GM20431 (cell line): ENCODE results near the gene MYOF.
"Not testable (repeated sequence)": the region's sequence is repeated elsewhere in the genome, so short reads cannot be mapped to it uniquely, and the experiment has no call there.

Experiments
- in situ Hi-C: fragments of 300-500 bp; cut with MseI, MboI; formaldehyde crosslinking; loops from one replicate; pipeline ENCODE4 v1.15.0; 2020; ENCODE audit warnings: low sequenced_read_pairs; ENCODE audit not compliant: unreplicated experiment

MYOF gene

DNA sequence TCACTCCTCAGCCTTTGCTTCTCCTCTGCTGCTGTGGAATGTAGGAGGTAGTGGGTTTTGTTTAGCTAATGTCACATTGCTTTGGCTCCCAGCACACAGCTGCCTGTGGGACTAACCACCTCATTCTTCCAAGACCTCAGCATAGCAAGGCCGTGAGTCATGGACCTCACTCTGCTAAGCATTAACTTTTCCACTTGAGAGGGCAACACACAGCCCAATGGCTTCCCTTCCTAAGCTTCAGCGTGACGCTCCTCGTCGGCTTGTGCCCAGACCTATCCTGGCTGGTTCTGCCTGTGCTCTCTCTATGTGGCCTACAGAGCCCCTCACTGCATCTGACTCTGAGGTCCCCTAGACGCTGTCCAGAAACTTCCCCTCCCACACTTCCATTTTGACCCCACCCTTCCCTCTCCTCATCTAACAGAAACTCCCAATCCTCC is 23.3 kb downstream of the MYOF start:
- in situ Hi-C loops, result no loop called here

GRCh38 chr10:93457511-93457910 is 24.6 kb downstream of the MYOF start:
- in situ Hi-C loops, result no loop called here

GRCh38 chr10:93456480-93456879 is 25.7 kb downstream of the MYOF start:
- in situ Hi-C loops, result no loop called here

GRCh38 chr10:93454736-93455135 is 27.4 kb downstream of the MYOF start:
- in situ Hi-C loops, result no loop called here

GRCh38 chr10:93454146-93454545 is 28.0 kb downstream of the MYOF start:
- in situ Hi-C loops, result no loop called here

GRCh38 chr10:93452143-93452542 is 30.0 kb downstream of the MYOF start:
- in situ Hi-C loops, result no loop called here

DNA sequence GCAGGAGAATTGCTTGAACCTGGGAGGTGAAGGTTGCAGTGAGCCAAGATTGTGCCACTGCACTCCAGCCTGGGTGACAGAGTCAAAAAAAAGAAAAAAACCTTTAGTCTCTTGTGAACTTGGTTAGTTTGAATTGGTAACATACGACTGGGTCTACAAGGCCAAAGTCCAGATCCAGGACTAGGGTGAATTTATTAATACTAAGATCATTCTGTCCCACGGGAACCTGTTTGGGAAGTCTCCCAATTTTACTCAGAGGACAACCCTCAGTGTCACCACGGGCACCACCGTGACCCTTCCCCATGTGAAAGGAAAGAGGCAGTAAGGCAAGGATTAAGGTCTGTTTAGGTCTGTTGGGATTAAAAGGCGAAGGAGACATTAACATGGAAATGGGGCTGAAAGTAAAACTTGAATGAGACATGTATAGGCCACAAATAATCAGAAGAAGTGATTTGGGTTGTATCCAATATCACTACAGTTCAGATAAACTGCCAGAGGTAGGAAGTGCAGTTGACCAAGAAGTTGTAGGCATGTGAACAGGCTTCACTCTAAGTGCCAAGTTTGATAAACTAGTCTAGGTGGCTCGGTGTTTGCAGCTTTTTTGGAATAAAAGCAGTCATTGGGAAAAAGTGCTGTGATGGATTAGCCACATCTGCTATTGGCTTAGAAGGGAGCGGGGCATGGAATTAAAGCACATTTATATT is 30.7 kb downstream of the MYOF start:
- in situ Hi-C loops, result no loop called here

DNA sequence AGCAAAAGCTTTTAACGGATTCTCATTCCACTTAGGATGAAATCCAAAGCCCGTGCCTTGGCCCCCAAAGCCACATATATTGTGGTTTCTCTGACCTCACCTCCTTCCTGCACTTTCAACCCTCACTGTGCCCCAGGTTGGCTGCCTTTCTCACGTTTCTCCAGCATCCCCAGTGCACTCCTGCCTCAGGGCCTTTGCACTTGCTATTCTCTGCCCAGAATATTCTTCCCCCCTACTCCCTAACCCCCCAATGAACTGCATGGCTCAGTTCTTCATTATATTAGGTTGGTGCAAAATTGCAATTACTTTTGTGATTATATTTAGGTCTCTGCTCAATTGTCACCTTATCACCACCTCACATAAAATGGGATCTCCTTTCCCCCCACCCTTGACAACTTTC is 34.2 kb downstream of the MYOF start:
- in situ Hi-C loops, result no loop called here

GRCh38 chr10:93447019-93447418 is 35.1 kb downstream of the MYOF start:
- in situ Hi-C loops, result no loop called here

DNA sequence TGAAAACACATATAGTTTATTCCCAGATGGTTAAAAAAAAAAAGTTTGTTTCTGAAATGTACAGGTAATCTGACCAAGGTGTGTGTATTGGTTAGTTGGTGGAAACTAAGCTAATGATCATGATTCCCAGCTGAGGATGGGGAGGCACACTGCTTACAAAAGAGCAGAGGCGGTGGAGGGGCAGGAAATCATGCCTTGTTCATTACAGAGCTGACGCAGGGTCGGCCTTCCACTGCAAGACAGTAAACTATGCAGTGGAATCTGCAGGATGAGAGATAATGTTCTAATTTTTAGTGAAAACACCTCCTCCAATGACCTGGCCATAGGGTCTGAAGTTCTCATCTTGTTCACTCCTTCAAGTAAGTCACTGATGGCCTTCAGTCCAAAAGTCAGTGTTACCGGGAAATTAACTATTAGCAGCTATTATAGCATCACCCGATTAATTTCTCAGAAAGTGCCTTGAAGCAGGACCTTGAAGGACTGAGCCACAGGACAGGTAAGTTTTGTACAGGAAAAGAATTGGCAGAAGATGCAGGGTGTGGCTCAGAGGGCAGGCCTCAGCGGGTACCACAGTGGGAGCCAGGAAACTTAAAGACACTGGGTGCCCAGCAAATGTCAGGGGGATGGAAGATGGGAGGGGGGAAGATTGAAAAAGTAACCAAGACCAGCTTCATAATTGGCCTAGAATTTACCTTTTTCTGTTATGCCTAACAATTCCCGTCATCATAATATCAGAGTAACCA is 36.0 kb downstream of the MYOF start:
- in situ Hi-C loops, result no loop called here

GRCh38 chr10:93445097-93445960 is 36.8 kb downstream of the MYOF start:
- in situ Hi-C loops, result no loop called here

DNA sequence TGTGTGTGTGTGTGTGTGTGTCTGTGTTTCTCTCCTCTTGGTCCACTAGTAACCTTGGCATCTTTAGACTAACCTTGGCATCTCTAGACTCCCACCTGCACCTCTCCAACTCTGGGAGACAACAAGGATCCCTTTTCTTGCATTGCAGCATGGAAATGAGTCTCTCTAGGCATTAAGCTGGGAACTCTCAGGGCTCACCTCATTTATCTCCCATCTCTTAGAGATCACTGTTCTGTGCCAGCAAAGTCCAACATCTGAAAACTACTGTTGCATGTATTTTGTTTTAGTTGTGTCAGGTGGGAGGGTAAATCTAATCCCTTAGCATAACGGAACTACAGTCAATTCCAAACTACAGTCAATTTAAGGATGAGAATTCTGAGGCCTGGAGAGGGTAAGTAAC is 38.7 kb downstream of the MYOF start:
- in situ Hi-C loops, result no loop called here

DNA sequence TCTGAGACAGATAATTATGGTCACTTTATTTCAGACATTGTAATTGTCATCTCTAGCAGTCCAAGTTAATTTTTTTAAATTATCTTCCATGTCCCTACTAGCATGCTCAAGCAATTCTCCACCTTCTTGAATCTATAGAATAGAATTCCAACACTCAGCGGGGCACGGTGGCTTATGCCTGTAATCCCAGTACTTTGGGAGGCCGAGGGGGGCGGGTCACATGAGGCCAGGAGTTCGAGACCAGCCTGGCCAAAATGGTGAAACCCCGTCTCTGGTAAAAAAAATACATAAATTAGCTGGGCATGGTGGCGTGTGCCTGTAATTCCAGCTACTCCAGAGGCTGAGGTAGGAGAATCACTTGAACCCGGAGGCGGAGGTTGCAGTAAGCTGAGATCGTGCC is 39.4 kb downstream of the MYOF start:
- in situ Hi-C loops, result not testable (repeated sequence)

- in situ Hi-C loops, result no loop called here
Observed at GRCh38 chr10:93440591-93441091, 41.5 kb downstream of the MYOF start.

DNA sequence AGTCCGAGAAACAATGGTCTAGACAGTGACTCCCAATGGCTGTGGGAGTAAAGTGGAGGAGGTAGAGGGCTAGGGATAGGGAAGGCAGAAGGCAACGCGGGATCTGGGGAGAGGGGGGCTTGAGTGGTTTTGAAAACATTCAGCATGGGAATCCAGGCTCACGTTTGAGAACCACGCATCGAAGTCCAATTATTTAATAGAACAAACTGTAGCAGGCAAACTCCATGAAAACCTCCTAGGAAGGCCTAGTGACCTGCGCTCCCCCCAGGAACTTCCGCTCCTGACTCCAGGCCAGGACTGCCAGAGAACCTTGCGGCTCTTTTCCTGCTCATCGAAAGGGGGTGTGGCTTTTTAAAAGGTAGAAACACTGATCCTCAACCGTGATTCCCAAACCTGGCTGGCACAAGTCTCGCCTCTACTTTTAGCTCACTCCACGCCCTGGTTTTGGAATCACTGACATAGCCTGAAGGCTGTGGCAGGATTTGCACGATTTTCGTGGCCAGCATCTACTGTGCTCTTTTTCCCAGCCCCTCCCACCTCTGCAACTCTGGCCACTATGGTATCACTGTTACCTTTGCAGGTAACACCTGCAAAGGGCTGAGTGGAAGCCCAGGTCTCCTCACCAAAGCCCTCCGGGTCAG is 43.4 kb downstream of the MYOF start:
- in situ Hi-C loops, result no loop called here

DNA sequence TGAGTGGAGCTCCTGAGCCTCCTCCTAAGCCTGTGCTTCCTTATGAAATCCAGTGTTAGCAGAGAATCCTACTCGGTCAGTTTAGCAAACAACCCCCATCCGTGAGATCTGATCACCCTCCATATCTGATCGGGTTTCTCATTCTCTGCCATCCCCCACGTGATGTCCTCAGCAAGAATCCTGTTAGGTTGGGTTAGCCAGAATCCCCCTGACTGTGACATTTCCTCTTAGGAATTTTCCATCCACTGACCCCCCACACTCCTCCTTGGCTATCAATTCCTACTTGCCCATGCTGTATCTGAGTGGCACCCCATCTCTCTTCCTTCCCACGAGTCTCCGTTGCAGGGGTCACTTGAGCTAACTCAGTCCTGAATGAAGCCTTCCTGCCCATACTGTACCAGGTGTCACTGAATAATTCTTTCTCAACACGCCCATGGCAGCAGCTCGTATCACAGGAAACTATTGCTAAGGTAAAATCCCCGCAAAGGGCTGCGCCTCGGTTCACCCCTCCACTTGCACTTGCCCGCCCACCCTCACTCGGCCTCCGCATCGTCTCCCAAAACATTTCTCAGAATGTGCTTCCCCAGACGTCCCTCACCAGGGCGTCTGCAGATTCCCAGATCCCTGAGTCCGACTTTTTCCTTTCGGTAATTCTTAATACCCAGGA is 44.1 kb downstream of the MYOF start:
- in situ Hi-C loops, result no loop called here

DNA sequence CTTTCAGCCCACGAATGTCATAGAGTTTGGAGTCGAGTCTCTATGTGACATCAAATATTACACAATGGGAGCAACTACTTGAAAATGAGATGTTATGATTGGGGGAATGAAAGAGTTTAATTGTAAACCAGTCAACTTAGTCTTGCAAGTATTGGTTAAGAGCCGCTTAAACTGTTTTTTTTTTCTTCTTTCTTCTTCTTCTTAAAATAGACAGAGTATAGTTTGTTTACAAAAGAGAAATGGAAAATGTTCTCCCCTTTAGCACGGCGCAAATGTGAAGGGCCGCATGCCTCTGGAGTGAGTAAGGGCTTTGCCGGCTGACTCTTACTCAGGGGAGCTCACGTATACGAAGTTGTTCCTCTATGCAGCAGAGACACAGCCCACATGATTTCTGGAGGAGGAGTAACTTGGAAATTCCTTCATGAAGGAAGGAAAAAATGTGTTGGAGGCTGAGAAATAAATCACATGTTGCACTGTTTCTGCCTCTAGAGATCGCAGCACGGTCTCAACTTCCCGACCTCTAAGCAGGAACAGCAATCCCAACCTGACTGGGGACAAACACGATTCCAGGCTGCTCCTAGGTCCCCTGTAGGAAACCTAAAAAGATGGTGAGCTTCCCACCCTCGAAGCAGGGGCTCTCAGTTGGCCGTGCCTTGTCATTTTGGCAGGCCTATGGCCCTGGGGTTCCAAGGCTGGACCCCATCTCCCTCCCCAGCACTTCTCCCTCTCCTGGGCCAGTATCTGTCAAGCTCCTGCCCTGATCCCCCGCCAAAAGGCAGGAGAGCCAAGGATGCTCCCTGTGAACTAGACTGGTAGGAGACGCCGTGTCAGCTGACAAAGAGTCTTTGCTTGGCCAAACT is 44.8 kb downstream of the MYOF start:
- in situ Hi-C loops, result no loop called here

DNA sequence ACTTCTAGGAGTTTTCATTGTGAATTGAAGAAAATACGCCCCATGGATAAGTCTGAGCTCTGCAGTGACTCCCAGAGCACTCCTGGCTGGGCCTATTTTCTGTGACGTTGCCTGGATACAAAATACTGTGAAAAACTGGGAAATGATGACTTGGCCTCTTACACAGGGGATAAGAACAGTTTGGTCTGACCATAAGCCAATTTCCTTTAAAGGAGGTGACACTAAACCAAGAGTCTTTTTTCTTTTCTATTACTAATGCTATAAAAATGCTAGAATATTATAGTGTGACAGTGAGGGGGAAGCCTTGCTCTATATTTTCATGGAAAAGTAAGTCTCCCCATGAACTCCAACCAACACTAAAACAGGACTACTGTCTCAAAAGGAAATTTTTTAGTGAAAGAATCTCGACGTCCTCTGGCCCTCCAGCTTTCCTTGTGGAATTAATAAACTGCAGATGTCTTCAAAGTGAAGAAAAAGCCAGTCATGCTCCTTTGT is 45.5 kb downstream of the MYOF start:
- in situ Hi-C loops, result no loop called here
